HG03558 (cell line): ENCODE measurements around the gene FAM90A26.
"Not testable (repeated sequence)": the region's sequence is repeated elsewhere in the genome, so short reads cannot be mapped to it uniquely, and the experiment has no call there.

Source experiments
- ATAC-seq: cut with Tn5 transposase; IDR thresholded peaks from one replicate; pipeline ENCODE4 v1.9.1; 2021; ENCODE audit warnings: moderate number of reproducible peaks; ENCODE audit not compliant: unreplicated experiment; ENCODE audit errors: extremely low read depth

The FAM90A26 gene

GRCh38 chr4:9169791-9170459 lies at the start of gene FAM90A26:
FAM90A26 (plus strand) TSS chr4:9170409; CDS start chr4:9173173, 2,764 bp downstream.
- ATAC-seq, result not testable (repeated sequence)

GRCh38 chr4:9122711-9123110 lies 47.5 kb upstream of the FAM90A26 start:
- not testable (repeated sequence) for ATAC-seq

GRCh38 chr4:9123572-9124007 lies 46.6 kb upstream of the FAM90A26 start:
- not testable (repeated sequence) for ATAC-seq

DNA sequence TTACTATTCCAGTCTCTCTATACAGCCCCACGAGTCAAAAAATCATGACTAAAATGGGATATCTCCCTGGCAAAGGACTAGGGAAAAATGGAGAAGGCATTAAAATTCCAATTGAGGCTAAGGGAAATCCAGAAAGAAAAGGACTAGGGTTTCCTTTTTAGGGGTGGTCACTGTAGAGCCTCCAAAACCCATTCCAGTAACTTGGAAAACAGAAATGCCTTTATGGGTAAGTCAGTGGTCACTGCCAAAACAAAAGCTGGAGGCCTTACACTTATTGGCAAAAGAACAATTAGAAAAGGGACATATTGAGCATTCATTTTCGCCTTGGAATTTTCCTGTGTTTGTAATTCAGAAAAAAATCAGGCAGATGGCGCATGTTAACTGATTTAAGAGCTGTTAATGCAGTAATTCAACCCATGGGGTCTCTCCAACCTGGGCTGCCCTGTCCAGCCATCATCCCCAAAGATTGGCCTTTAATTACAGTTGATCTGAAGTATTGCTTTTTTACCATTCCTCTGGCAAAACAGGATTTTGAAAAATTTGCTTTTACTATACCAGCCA lies 44.5 kb upstream of the FAM90A26 start:
- ATAC-seq, result not testable (repeated sequence)

DNA sequence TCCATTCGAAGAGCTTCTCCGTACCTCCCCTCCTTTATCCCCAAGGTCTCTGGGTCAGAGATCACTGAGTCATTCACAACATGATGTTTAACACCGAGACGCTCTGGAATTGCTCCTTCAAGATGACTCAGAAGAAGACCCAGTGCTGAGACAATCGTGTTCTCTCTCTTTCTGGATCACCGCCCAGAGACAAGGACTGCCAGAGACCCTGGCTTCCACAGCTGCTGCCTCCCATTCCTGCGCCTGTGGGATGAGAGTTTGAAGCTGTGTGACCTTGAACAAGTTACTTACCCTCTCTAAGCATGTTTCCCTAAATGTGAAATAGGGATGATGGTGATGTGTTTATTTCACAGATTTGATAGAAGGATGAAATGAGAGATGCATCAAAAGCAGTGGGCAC lies 38.8 kb upstream of the FAM90A26 start:
- not testable (repeated sequence) for ATAC-seq

DNA sequence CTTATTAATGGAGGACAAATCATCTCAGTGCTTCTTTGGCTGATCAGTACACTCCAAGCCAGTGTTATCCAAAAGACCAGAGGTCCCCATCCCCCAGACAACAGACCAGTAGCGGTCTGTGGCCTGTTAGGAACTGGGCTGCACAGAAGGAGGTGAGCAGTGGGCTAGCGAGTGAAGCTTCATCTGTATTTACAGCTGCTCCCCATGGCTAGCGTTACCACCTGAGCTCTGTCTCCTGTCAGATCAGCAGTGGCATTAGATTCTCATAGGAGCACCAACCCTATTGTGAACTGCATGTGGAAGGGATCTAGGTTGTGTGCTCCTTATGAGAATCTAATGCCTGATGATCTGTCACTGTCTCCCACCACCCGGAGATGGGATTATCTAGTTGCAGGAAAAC lies 37.4 kb upstream of the FAM90A26 start:
- not testable (repeated sequence) for ATAC-seq

DNA sequence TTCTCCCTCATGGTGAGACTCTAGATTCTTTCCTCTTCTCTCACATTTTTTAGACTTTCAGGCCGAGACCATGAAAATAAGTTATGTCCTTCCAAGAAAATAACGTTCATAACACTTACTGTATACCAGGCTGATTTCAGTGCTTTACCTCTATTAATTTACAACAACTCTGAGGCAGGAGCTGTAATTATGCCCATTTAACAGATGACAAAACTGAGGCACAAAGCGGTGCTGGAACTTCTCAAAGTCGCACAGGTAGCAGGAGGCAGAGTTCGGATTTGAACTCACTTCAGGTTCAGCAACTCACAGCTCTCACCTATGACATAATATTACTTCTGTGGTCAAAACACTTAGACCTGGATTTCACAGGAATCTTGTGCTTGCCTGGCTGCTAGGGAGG lies 36.2 kb upstream of the FAM90A26 start:
- not testable (repeated sequence) for ATAC-seq

- ATAC-seq, result not testable (repeated sequence)
These were observed 35.7 kb upstream of the FAM90A26 start for GRCh38 chr4:9134556-9134955.

- ATAC-seq, result not testable (repeated sequence)
These were observed 29.2 kb upstream of the FAM90A26 start for GRCh38 chr4:9141050-9141449.

DNA sequence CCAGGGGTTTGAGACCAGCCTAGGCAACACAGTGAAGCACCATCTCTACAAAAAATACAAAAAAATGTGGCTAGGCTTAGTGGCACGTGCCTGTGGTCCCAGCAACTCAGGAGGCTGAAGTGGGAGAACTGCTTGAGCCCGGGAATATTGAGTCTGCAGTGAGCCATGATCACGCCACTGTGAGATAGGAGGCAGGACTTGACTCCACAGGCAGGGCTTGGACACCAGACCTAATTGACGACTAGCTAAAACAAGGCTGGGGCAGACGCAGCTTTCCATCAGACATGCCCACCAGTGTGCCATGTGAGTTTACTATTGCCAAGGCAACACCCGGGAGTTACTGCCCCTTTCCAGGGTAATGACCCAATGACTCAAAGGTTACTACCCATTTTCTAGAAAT lies 27.4 kb upstream of the FAM90A26 start:
- ATAC-seq, result not testable (repeated sequence)

DNA sequence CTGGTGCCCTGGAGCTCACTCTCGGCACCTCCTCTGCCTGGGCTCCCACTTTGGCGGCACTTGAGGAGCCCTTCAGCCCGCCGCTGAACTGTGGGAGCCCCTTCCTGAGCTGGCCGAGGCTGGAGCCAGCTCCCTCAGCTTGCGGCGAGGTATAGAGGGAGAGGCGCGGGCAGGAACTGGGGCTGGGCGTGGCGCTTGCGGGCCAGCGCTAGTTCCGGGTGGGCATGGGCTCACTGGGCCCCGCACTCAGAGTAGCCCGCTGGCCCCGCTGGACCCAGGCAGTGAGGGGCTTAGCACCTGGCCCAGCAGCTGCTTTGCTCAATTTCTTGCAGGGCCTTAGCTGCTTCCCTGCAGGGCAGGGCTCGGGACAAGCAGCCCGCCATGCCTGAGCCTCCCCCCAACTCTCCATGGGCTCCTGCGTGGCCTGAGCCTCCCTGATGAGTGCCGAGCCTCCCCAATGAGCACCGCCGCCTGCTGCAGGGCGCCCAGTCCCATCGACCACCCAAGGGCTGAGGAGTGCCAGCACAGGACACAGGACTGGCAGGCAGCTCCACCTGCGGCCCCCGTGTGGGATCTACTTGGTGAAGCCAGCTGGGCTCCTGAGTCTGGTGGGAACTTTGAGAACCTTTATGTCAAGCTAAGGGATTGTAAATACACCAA lies 26.7 kb upstream of the FAM90A26 start:
- no peak for ATAC-seq

DNA sequence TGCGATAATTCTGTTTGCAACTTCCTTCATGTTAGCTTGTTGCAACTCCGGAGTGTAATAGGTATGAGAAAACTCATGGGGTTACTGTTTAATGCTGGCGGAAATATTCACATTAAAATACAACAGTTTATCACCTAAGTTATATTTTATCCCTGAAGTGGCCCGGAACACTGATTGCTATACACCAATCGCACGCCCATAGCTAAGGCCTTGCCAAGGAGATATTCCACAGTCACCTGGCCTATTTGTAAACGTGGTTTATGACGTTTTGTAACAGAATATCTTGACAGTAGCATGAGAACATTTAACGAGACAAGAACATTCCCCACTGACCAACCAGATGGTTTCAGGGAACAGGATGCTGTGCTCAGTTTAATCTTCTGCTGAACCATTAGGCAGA lies 23.2 kb upstream of the FAM90A26 start:
- ATAC-seq, result no peak

DNA sequence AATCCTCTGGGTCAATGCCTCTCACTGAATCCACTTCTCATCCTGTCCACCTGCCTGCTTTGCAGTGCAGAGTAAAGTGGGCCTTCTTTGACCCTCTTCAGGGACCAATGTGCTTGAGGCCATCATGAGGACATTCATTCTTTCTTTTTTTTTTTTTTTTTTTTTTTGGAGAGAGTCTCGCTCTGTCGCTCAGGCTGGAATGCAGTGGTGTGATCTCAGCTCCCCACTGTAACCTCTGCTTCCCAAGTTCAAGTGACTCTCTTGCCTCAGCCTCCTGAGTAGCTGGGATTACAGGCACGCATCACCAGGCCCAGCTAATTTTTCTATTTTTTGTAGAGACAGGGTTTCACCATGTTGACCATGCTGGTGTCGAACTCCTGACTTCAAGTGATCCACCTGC lies 22.8 kb upstream of the FAM90A26 start:
- ATAC-seq, result not testable (repeated sequence)

DNA sequence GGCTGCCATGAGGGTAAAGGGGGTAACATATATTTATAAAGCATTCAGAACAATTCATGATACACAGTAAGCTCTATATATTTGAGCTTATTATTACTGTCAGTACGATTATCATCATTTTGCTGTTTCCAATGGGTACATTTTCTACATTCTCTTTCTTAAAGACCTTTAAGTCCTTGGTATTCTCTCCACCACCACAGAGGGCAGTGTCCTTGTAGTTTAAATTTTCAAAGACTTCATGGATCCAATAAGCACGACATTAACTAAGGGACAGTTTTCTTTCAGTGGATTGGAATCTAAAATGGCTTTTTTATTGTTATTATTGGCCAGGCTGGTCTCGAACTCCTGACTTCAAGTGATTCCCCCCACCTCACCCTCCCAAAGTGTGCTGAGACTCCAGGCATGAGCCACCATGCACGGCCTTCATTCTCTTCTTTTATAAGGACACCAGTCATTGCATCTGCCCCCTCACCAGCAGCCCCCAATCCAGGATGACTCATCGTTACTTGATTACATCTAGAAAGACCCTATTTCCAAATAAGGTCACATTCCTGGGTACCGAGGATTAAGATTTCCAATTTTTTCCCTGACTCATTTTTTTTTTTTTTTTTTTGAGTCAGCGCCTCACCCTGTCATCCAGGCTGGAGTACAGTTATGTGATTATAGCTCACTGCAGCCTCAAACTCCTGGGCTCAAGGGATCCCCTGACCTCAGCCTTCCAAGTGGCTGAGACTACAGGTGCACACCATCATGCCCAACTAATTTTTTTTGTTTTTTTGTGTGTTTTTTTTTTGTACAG lies 21.4 kb upstream of the FAM90A26 start:
- ATAC-seq, result not testable (repeated sequence)

DNA sequence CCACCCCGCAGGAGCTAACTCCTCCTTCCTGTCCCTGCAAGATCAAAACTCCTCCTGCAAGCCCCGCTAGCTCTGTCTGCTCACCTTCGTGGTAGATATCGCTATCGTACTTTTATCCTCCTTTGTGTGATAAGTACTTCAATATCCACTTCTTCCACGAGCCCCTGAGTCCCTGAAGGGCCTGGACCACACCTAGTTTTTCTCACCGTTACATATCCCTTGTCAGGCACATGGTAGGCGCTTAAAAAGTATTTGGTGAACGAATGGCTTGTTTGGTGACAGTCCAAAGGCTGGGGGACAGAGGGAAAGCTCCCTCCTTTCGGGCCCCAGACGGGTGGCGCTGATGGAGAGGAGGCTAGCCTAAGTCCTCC lies 18.4 kb upstream of the FAM90A26 start:
- ATAC-seq, result not testable (repeated sequence)

GRCh38 chr4:9152180-9153007 lies 17.8 kb upstream of the FAM90A26 start:
- peak; percentile 64 for ATAC-seq

GRCh38 chr4:9153008-9153570 lies 17.1 kb upstream of the FAM90A26 start:
- ATAC-seq, result peak; percentile 89

- not testable (repeated sequence) for ATAC-seq
These were observed 16.5 kb upstream of the FAM90A26 start for GRCh38 chr4:9153571-9154157.
